ENCODE measurements around the gene ITGAL. TPM values are rescaled to one million over a fixed set of nuclear protein-coding genes. Genes with fewer than 3 reads are reported as not detected.

ITGAL gene
- total and polyA plus RNA-seq, 2 of the 13 experiments (the other 11 are each of a cell fraction or from before 2014, with no cell fraction given) = 0.86 to 1.2 TPM

DNA sequence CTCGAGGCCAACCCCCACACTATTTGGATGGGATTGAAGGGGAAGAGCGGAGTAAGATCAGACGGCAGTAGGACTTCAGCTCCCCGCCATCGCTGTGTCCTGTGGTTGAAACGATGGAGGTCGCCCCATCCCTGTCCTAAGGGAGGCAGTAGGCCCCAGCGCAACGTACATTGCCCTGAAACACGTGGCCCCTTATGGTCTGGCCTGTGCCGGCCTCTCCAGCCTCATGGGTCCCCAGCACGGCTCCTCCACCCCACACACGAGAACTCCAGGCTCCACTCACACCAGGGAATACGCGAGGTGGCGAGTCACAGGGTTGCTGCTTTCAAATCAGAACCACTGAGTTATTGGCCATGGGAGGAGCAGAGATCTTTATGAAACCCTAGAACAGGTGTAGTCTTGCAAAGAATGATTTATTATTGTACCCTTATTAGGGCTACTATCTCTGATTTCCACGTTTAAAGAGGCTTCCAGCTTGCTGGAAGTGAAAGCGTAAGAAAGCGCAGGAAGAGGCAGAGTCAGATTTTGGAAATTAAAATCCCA, 42.0 kb upstream of the ITGAL start (continued):
- TF ChIP-seq, protein P1, sequence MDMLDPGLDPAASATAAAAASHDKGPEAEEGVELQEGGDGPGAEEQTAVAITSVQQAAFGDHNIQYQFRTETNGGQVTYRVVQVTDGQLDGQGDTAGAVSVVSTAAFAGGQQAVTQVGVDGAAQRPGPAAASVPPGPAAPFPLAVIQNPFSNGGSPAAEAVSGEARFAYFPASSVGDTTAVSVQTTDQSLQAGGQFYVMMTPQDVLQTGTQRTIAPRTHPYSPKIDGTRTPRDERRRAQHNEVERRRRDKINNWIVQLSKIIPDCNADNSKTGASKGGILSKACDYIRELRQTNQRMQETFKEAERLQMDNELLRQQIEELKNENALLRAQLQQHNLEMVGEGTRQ (IDR thresholded peaks at IDR 0.05; ENCODE audit: low read depth, low read length) = no peak
- TF ChIP-seq, protein P1 (CRISPR knock-in tag; IDR thresholded peaks at IDR 0.05; ENCODE audit: borderline replicate concordance) = peak; percentile 68
- peak; percentile 77; the same call in 1 of the 2 replicates for TF ChIP-seq ZNF724P (CRISPR knock-in tag; IDR thresholded peaks at IDR 0.05; ENCODE audit: borderline replicate concordance)
- no peak for TF ChIP-seq ZNF326 (CRISPR knock-in tag; IDR thresholded peaks at IDR 0.05; ENCODE audit: borderline replicate concordance)
- no peak for TF ChIP-seq HNRNPK (IDR thresholded peaks at IDR 0.05; ENCODE audit: low read depth, low read length, poor library complexity, severe bottlenecking)
- TF ChIP-seq, protein P2, sequence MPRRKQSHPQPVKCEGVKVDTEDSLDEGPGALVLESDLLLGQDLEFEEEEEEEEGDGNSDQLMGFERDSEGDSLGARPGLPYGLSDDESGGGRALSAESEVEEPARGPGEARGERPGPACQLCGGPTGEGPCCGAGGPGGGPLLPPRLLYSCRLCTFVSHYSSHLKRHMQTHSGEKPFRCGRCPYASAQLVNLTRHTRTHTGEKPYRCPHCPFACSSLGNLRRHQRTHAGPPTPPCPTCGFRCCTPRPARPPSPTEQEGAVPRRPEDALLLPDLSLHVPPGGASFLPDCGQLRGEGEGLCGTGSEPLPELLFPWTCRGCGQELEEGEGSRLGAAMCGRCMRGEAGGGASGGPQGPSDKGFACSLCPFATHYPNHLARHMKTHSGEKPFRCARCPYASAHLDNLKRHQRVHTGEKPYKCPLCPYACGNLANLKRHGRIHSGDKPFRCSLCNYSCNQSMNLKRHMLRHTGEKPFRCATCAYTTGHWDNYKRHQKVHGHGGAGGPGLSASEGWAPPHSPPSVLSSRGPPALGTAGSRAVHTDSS (CRISPR knock-in tag; conservative IDR thresholded peaks at IDR 0.05) = no peak
- TF ChIP-seq, protein P3, sequence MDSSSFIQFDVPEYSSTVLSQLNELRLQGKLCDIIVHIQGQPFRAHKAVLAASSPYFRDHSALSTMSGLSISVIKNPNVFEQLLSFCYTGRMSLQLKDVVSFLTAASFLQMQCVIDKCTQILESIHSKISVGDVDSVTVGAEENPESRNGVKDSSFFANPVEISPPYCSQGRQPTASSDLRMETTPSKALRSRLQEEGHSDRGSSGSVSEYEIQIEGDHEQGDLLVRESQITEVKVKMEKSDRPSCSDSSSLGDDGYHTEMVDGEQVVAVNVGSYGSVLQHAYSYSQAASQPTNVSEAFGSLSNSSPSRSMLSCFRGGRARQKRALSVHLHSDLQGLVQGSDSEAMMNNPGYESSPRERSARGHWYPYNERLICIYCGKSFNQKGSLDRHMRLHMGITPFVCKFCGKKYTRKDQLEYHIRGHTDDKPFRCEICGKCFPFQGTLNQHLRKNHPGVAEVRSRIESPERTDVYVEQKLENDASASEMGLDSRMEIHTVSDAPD (CRISPR knock-in tag; IDR thresholded peaks at IDR 0.05) = peak; percentile 41; the same call in 1 of the 2 replicates
- 0 out of 2 replicates have a peak, but pooled peaks have one; percentile 46 for TF ChIP-seq BRCA1 (CRISPR knock-in tag; IDR thresholded peaks at IDR 0.05)
- no peak for TF ChIP-seq SRSF9 (IDR thresholded peaks at IDR 0.05; ENCODE audit: borderline replicate concordance, insufficient read depth, low read depth, low read length, poor library complexity, severe bottlenecking)
- no peak for TF ChIP-seq TAF15 (IDR thresholded peaks at IDR 0.05; ENCODE audit: low read depth, low read length, poor library complexity, severe bottlenecking)
- TF ChIP-seq CBX2 (IDR thresholded peaks at IDR 0.05; ENCODE audit: low read depth, low read length) = no peak
- peak; percentile 96 for TF ChIP-seq CBX2 (CRISPR knock-in tag; IDR thresholded peaks at IDR 0.05; ENCODE audit: low read depth)
- TF ChIP-seq PRDM15 (CRISPR knock-in tag; IDR thresholded peaks at IDR 0.05) = peak; percentile 71
- peak; percentile 37 for TF ChIP-seq ZNF547 (CRISPR knock-in tag; IDR thresholded peaks at IDR 0.05)
- no peak; the same call in 1 of the 2 replicates for TF ChIP-seq ZNF816 (CRISPR knock-in tag; IDR thresholded peaks at IDR 0.05; ENCODE audit: borderline replicate concordance)
- TF ChIP-seq HOXA3 (CRISPR knock-in tag; IDR thresholded peaks at IDR 0.05) = peak; percentile 86
- peak; percentile 83 for TF ChIP-seq ERF (CRISPR knock-in tag; IDR thresholded peaks at IDR 0.05)
- TF ChIP-seq SMAD1 (CRISPR knock-in tag; IDR thresholded peaks at IDR 0.05; ENCODE audit: borderline replicate concordance, low read depth) = no peak; the same call in 1 of the 2 replicates
- no peak for TF ChIP-seq HDAC6 (IDR thresholded peaks at IDR 0.05; ENCODE audit: low read depth, low read length)
- TF ChIP-seq EZH2 (conservative IDR thresholded peaks at IDR 0.05; ENCODE audit: low read depth, low read length) = no peak
- no peak; the same call in 1 of the 2 replicates for TF ChIP-seq ELF3 (CRISPR knock-in tag; IDR thresholded peaks at IDR 0.05)
